Measurements from ENCODE around the gene CTTNBP2NL.
A peak's percentile ranks its signal among the peaks of the same experiment; 100 is the strongest.
"Not testable (repeated sequence)": the region's sequence is repeated elsewhere in the genome, so short reads cannot be mapped to it uniquely, and the experiment has no call there.

CTTNBP2NL gene

GRCh38 chr1:112386731-112387346 lies 9.2 kb upstream of the CTTNBP2NL start:
- no peak for DNase-seq (ENCODE audit: low read depth in 4 of 4, low spot score in 1 of 4)

DNA sequence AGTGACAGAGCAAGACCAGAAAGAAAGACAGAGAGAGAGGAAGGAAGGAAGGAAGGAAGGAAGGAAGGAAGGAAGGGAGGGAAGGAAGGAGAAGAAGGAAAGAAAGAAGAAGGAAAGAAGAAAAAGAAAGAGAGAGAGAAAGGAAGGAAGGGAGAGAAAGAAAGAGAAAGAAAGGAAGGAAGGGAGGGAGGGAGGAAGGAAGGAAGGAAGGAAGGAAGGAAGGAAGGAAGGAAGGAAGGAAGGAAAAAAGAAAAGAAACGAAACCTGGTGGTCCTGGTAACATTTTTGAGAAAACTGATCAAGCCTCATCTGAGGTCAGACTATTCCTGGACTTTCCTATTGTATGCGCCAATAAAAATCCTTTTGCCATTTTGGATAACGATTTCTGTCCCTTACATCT lies 8.2 kb upstream of the CTTNBP2NL start:
- no peak for DNase-seq (ENCODE audit: low read depth in 4 of 4, low spot score in 1 of 4)

- no peak for DNase-seq (ENCODE audit: low read depth in 4 of 4, low spot score in 1 of 4)
Measured at GRCh38 chr1:112388436-112388835, 7.6 kb upstream of the CTTNBP2NL start.

- DNase-seq (ENCODE audit: low read depth in 4 of 4, low spot score in 1 of 4): no peak
Measured at GRCh38 chr1:112389689-112390088, 6.3 kb upstream of the CTTNBP2NL start.

DNA sequence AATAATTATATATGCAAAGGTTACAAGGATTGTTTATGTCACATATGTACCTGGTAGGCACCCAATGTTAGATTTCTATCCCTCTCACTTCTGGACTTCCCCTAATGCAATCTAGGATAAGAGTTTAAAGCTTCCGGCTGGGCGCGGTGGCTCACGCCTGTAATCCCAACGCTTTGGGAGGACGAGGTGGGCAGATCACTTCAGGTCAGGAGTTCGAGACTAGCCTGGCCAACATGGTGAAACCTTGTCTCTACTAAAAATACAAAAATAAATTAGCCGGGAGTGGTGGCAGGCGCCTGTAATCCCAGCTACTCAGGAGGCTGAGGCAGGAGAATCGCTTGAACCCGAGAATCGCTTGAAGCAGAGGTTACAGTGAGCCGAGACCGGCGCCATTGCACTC lies 5.7 kb upstream of the CTTNBP2NL start:
- not testable (repeated sequence) for DNase-seq (ENCODE audit: low read depth in 4 of 4, low spot score in 1 of 4)

GRCh38 chr1:112390775-112391602 lies 5.0 kb upstream of the CTTNBP2NL start:
- peak; percentile 50 to 71 (median 66) for DNase-seq (ENCODE audit: low read depth in 4 of 4, low spot score in 1 of 4)

DNA sequence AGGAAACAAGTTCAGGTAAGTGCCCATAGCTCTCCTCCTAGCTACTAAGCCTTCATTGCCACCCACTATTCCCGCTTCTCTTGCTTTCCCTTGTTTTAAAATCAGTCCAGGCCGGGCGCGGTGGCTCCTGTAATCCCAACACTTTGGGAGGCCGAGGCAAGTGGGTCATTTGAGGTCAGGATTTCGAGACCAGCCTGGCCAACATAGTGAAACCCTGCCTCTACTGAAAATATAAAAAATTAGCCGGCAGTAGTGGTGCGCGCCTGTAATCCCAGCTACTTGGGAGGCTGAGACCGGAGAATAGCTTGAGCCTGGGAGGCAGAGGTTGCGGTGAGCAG lies 4.4 kb upstream of the CTTNBP2NL start:
- DNase-seq (ENCODE audit: low read depth in 4 of 4, low spot score in 1 of 4): no peak

DNA sequence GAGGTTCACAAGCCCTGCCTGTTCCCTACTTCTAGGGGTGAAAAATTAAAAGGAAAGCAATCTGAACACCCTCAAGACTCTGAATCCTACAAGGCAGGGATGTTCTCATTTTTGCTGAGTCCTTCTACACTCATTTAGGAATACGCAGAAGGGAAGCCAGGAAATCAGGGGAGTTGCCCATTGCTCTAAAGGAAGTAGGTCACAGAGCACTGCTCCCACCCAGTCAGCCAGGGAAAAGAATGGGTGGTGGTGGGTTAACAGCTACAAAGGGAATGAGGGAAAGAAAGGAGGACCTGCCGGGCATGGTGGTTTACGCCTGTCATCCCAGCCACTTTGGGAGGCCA lies 2.4 kb upstream of the CTTNBP2NL start:
- DNase-seq (ENCODE audit: low read depth in 4 of 4, low spot score in 1 of 4): no peak

DNA sequence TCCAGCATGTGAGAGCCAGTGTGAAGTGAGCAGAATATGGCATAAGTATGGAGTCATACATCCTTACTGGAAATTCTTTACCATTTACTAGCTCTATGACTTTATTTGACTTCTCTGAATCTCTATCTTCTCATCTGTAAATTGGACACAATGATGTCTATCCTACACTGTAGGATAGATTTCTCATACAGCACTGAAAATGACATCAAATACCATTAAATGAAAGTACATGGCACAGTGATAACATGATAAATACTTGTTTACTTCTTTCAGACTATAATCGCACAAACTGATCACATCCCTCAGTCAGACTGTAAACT lies 1.3 kb upstream of the CTTNBP2NL start:
- DNase-seq (ENCODE audit: low read depth in 4 of 4, low spot score in 1 of 4): no peak

- DNase-seq (ENCODE audit: low read depth in 4 of 4, low spot score in 1 of 4): no peak
Measured at GRCh38 chr1:112395256-112395820, 676 bp upstream of the CTTNBP2NL start.

DNA sequence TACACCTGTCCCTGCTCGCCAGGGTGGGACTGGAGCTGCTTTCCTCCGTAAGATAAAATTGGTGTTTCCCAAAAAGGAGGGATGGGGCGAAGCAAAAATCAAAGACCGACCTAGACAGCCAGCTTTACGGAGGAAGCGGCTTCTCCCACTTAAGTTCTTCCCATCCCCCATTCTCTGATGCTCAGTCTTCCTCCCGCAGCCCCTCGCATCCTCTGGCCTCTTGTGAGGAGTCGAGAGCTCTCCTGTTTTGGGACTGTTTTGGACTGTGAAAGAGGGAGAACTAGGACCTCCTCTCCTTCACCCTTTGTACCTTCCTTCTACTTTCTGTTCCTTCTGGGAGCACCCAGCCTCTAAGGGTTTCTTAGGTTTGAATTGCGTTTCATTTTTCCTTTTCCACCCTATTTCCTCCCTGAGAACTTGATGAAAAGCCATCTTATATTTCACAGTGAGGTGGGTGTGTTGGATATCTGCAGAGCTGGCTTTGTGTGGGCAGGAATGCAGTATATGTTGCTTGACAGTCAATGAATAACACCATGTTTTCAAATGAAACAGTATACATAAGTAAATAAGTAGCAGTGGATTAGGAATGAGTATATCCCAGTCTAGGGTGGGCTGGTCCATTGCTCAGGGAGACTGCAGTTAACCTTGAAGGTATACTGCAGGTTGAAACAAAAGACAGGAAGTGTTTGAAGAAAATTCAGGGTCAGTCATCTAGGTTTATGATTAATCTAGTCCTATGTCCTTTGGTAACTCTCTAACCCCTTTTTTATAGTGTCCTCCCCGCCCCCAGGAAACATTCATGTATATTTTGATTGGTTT lies 848 bp downstream of the CTTNBP2NL start:
- DNase-seq (ENCODE audit: low read depth in 4 of 4, low spot score in 1 of 4): no peak

GRCh38 chr1:112397841-112398240 lies 1.8 kb downstream of the CTTNBP2NL start:
- DNase-seq (ENCODE audit: low read depth in 4 of 4, low spot score in 1 of 4): no peak

DNA sequence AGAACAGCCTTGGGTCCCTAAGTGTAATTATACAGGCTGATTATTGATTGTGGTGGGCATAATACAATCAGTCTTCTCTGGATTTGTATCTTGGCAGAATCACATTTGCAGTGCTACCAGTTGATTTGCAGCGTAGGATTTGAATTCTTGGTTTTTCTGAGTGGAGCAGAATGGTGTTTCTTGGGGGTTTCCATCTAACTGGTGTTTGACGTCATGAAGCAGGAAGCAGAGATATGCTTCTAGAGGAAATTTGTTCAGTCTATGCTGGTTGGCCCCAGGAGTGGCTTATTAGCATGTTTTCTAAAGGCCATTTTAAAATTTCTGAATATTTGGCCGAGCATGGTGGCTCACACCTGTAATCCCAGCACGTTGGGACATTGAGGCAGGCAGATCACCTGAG lies 3.4 kb downstream of the CTTNBP2NL start:
- no peak for DNase-seq (ENCODE audit: low read depth in 4 of 4, low spot score in 1 of 4)

DNA sequence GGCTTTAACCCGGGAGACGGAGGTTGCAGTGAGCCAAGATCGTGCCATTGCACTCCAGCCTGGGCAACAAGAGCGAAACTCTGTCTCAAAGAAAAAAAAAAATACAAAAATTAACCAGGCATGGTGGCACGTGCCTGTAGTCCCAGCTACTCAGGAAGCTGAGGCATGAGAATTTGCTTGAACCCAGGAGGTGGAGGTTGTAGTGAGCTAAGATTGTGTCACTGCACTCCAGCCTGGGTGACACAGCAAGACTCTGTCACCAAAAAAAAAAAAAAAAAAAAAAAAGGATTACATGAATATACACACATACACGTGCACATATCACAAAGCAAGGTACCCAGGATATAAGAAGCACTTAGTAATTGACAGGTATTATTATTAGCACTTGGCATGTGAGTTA lies 4.7 kb downstream of the CTTNBP2NL start:
- not testable (repeated sequence) for DNase-seq (ENCODE audit: low read depth in 4 of 4, low spot score in 1 of 4)

DNA sequence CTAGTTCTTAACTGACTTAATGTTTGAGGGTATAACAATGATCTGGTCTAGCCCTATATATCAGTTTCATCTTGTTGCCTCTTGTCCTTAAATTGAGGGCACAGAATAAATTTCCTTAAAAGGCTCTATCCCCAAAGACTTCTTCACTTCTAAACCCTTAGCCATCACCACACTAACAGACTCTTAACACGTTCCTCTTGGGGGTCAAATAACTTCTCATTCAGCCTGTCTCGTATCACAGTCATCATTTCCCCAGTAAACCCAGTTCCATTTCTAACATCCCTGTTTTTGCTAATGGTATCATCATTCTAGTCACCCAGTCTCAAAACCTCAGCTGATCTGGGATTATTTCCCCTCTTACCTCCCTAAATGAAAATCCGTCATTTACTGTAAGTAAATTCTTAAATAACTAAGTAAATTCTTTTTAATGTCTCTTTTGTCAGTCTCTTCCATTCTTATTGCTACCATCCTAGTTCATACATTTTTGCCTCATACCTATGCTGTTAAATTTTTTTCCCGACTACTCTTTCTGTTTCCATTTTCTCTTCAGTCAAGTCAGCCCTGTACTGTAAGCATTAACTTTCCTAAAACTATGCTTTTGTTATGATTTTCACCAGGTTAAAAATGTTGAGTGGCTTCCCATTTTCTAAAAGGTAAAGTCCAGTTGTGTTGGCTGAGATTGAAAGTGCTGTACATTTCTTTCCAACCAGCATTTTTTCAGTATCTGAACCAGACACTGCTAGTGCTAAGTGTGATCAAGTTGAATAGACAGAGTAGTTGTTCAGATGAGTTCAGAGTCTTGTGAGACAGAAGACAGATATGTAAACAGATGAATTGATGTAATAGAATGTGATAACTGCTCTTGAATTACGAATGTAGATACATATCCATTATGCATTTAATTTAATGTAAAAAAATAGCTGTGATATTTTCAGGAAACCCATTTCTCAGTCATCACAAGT lies 6.9 kb downstream of the CTTNBP2NL start:
- DNase-seq (ENCODE audit: low read depth in 4 of 4, low spot score in 1 of 4): no peak

- no peak for DNase-seq (ENCODE audit: low read depth in 4 of 4, low spot score in 1 of 4)
Measured at GRCh38 chr1:112406771-112407170, 10.8 kb downstream of the CTTNBP2NL start.

- DNase-seq (ENCODE audit: low read depth in 4 of 4, low spot score in 1 of 4): no peak
Measured at GRCh38 chr1:112409414-112409813, 13.4 kb downstream of the CTTNBP2NL start.

- DNase-seq (ENCODE audit: low read depth in 4 of 4, low spot score in 1 of 4): no peak
Measured at GRCh38 chr1:112410673-112411072, 14.7 kb downstream of the CTTNBP2NL start.

DNA sequence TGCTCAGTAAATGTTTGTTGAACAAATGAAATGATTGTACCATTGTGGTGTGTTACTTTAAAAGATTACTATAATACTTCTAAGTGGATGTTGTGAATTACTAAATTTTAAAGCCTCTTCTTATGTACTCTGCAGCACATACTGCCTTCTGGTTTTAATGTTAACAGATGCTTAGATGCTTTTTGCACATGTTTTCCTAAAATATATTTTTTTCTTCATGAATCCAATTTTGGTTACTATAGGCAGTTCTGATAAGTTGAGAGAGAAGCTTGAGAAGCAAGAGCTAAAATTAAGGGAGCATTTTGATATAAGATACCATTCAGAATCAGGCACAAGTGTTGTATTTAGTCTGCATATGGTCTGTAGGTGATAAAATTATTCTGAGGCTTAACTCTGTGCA lies 21.3 kb downstream of the CTTNBP2NL start:
- no peak for DNase-seq (ENCODE audit: low read depth in 4 of 4, low spot score in 1 of 4)

GRCh38 chr1:112418099-112418892 lies 22.3 kb downstream of the CTTNBP2NL start:
- DNase-seq (ENCODE audit: low read depth in 4 of 4, low spot score in 1 of 4): no peak

Data from stimulated activated CD4-positive, alpha-beta T cell treated with anti-CD3 and anti-CD28 coated beads, Interleukin-1b, Interleukin-23, amount 100 ng/mL, for 24 hours (primary cell).